NCI-H187 (cell line): ENCODE results near the gene FBXL15.

ENCODE experiments used
- DNase-seq, 2 experiments: peaks; one replicate each; lab custom pipeline; 2025; lab: John Stamatoyannopoulos, UW

FBXL15 gene

DNA sequence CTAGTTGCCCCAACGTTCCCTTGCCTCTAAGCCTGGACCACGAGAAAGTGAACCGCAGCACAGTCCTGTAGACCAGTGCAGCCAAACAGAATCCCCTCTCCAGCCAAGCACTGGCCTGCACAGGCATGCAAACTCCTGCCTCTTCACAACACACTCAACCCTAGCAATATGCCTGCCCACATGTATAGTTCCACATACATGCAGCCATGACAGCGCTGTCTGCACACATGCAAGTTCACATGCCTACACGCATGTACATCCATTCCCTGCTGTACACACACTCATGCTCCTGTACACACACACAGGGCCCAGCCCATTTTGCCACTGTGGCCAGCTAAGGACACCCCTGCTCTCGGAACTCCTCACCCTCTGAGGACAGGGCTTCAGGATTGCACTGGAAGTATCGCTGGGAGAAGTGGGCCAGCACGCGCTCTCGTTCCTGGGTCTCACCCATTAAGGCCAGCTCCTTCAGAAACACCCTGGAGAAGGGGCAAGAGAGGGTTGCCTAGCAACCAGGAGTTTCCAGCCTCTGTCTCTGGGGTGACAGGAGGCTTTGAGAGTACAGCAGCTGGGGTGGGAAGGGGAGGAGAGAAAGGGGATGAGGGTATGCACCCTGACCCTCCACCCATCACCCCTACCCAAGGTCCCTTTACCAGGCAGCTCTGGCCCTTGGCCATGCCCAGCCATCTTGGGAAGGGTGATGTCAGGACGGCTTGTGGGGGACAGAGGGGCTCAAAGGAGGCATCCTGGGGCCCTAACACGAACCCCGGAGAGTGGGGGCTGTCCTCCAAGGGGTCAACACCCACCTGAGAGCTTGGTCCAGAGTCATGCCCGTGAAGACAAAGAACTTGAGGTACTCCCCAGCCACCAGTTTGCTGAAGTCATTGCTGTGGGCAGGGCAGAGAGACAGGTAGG is 9.0 kb upstream of the FBXL15 start:
- no peak for DNase-seq

- no peak for DNase-seq
These were observed 8.3 kb upstream of the FBXL15 start for GRCh38 chr10:102412293-102412692.

- no peak for DNase-seq
These were observed 7.5 kb upstream of the FBXL15 start for GRCh38 chr10:102413053-102413705.

DNA sequence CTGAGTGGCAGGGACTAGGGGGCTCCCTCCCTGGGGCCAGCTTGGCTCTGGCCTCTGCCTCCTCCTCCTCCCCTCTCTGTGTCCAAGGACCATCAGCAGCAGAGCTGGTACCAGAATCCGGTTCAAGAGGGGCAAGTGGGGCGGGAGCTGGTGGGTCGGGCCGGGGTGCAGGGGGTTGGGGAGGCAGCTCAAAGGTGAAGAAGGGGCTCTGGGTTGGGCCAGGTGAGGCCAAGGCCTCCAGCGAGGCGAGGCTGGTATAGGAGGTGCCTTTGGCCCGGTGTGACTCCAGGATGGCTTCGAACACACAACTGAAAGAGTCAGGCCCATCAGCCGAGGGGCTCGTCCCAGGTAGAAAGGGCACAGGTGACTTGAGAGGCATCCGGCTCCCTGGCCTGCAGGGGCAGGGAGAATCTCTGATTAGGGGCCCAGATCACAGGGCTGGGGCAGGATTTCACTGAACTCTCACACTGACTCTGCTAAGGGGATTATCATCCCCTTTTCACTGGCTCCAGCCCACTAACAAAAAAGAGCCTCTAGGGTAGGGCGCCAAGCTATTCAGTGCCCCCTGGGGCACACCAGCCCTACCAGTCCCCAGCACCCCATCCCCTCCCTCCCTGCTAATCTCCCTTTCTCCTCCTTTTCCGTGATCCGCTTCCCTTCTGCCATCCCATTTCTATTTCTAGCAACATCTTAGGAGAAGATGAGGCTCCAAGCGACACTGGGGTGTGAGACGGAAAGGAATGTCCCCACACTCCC is 6.7 kb upstream of the FBXL15 start:
- no peak for DNase-seq

GRCh38 chr10:102414749-102415148 is 5.9 kb upstream of the FBXL15 start:
- no peak for DNase-seq

DNA sequence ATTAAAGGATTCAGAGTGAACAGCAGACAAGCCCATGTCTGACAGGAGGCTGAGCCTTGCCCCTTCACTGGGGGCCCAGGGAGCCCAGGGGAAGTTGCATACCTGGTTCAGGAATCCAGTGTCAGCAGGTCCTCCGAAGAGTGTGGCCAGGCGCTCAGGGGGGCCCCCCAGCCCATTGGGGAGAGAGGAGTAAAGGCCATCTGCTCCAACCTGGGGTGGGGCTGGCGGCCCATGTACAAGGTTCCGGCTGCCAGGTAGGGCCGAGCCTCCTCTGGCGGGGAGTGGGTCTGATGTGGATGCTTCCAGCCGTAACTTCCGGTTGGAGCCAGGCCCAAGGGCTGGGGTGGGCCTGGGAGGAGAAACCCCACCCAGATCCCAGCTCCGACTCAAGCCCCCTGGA is 4.4 kb upstream of the FBXL15 start:
- no peak for DNase-seq

DNA sequence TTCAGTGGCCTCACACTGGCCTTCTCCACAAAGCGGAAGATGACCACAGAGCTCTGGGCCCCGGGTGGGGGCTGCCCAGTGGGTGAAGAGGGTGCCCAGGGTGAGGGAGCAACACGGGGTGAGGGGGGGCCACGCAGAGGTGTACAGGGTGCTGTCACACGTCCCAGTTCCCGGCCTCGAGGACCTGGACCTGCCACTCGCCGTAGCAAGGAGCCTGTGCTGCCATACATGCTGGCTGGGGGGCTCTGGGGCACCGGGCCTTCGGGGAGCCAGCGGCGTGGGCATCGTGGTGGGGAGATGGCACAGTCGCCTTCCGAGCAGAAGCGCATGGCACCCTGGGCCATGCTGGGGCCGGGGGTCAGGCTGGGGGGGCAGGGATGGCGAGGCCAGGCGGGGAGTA is 3.9 kb upstream of the FBXL15 start:
- DNase-seq: no peak

- DNase-seq: peak; percentile 45 to 46
These were observed 1.9 kb upstream of the FBXL15 start, which contains the start of gene PSD for GRCh38 chr10:102418622-102419268. PSD (minus strand) TSS chr10:102418785; CDS start chr10:102417038, 1,747 bp downstream.

GRCh38 chr10:102419269-102420180 is 1.1 kb upstream of the FBXL15 start:
- peak; percentile 47 to 87 for DNase-seq

GRCh38 chr10:102420181-102420713 is 389 bp upstream of the FBXL15 start:
- no peak for DNase-seq

DNA sequence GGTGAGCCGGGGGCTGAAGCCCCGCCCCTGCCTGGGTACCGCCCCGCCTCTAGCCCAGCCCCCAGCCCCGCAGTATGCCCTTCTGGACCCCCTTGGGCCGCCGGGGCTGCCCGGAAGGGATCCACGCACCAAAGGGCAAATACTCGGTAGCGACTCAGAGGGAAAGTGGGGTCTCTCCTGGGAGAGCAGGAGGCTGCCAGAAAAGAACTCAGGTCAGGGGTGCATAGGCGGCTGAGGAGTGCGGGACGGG is 796 bp downstream of the FBXL15 start:
- no peak for DNase-seq

GRCh38 chr10:102421757-102422512 is 1.3 kb downstream of the FBXL15 start:
- DNase-seq: no peak

DNA sequence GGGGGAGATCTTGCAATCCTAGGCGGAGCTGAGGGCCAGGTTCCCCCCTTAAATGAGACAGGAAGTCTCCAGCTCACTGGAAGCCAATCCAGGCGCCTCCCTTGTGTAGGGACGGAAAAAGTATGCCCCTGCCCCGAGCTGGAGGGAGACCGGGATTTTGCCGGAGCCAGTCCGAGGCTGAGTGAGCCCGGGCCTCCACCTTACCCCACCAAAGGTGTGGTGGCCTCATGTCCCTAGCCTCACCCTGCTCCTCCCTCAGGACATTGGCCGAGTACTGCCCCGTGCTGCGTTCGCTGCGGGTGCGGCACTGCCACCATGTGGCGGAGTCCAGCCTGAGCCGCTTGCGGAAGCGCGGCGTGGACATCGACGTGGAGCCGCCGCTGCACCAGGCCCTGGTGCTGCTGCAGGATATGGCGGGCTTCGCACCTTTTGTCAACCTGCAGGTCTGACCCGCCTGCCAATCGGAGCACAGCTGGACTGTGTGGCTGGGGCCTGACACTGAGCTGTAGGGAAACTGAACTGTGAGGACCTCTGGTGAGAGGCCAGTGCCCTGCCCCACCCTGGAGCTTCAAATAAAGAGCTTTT is 2.0 kb downstream of the FBXL15 start:
- DNase-seq: peak in 1 of 2 experiments; percentile 13

GRCh38 chr10:102423372-102423968 is 2.8 kb downstream of the FBXL15 start:
- no peak for DNase-seq

DNA sequence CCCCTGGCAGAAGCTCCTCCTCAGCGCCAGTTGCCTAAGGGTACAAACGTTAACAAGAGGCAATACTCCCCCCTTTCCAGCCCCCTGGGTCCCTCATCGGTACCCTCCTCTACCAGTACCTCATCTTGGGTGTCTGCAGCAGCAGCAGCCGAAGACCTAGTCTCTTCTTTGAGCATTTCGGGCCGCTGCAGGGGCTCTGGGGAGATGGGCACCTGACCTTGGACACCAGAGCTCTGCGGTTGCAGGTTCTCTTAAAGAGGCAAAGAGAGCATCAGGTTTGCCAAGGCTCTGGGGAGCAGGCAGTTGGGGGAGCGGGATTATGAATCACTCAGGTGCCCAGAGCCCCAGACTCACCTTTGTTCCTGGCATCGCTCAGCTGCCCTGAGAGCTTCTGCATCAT is 3.5 kb downstream of the FBXL15 start:
- DNase-seq: no peak

GRCh38 chr10:102424916-102425315 is 4.3 kb downstream of the FBXL15 start:
- DNase-seq: no peak

GRCh38 chr10:102425444-102425843 is 4.8 kb downstream of the FBXL15 start:
- DNase-seq: no peak

DNA sequence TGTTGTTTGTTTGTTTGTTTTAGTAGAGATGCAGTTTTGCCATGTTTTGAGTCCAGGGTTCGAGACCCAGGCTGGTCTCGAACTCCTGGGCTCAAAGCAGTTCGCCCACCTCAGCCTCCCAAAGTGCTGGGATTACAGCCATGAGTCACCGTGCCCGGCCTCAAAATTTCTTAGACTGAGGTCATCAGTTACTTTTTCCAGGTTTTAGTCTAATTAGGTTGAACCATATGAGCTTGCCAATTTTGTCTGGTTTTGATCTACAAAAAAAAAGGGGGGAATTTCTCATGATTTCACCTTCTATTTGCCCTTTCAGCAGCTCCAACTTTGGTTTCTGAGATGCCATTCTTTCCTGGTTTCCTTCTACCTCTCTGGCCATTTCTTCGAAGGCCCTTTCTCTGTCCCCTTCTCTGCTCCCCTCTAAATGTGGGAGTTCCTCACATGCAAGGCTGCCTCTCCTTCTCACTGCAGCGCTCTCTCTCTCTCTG is 6.2 kb downstream of the FBXL15 start:
- no peak for DNase-seq

DNA sequence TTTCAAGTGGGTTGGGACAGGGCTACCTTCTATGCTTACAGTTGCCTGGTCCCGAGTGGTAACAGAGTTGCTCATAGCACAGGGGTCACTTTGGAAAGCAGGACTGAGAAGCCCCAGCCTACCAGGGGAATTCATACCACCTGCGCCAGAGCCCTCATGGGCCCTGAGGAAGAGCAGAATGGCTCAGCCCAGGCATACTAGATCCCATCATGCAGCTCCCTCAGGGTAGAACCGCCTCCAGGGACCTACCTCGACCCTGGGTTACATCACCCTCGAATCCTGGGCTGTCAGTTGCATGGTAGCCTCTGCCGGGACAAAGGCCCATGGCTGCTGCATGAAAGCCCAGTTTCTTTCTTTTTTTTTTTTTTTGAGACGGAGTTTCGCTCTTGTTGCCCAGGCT is 8.8 kb downstream of the FBXL15 start:
- no peak for DNase-seq
